H9 (cell line): ENCODE measurements around the gene NDUFB10. TPM values are rescaled to one million over a fixed set of nuclear protein-coding genes. Genes with fewer than 3 reads are reported as not detected.

ENCODE experiments used
- DNase-seq: peaks from one replicate; pipeline ENCODE4 v3.0.0-alpha.2; 2017
- H2AFZ ChIP-seq: one replicate; pipeline ENCODE4 v1.6.1; 2013; ENCODE audit warnings: mild to moderate bottlenecking, low read length, control low read depth, moderate library complexity
- H2AK5ac ChIP-seq: 2 replicates; pipeline ENCODE4 v1.6.1; 2013; ENCODE audit warnings: low read length, control low read depth, mixed read lengths; ENCODE audit not compliant: insufficient read length
- H2BK120ac ChIP-seq: one replicate; pipeline ENCODE4 v1.6.1; 2013; ENCODE audit warnings: low read depth, mild to moderate bottlenecking, low read length, control low read depth, inconsistent platforms; ENCODE audit not compliant: poor library complexity, severe bottlenecking
- H2BK12ac ChIP-seq: 2 replicates; pipeline ENCODE4 v1.6.1; 2013; ENCODE audit warnings: low read length, control low read depth, mixed read lengths, low read depth; ENCODE audit not compliant: insufficient read length
- H2BK15ac ChIP-seq: 2 replicates; pipeline ENCODE4 v1.6.1; 2013; ENCODE audit warnings: low read depth, low read length, control low read depth
- H2BK20ac ChIP-seq: one replicate; pipeline ENCODE4 v1.6.1; 2013; ENCODE audit warnings: low read depth, mild to moderate bottlenecking, low read length, control low read depth, inconsistent platforms; ENCODE audit not compliant: poor library complexity, severe bottlenecking
- H2BK5ac ChIP-seq: 2 replicates; pipeline ENCODE4 v1.6.1; 2013; ENCODE audit warnings: low read length, control low read depth, mixed read lengths; ENCODE audit not compliant: insufficient read length
- H3K14ac ChIP-seq: 2 replicates; pipeline ENCODE4 v1.6.1; 2013; ENCODE audit warnings: low read length, control low read depth; ENCODE audit not compliant: insufficient read depth
- H3K18ac ChIP-seq: 2 replicates; pipeline ENCODE4 v1.6.1; 2013; ENCODE audit warnings: low read depth, mild to moderate bottlenecking, mixed read lengths, low read length, control low read depth; ENCODE audit not compliant: insufficient read length
- H3K23ac ChIP-seq: 2 replicates; pipeline ENCODE4 v1.6.1; 2013; ENCODE audit warnings: low read length, control low read depth, mixed read lengths, low read depth; ENCODE audit not compliant: insufficient read length
- H3K23me2 ChIP-seq: 2 replicates; pipeline ENCODE4 v1.6.1; 2013; ENCODE audit warnings: low read depth, mild to moderate bottlenecking, mixed read lengths, low read length, control low read depth; ENCODE audit not compliant: insufficient read length, poor library complexity, severe bottlenecking
- H3K27ac ChIP-seq: 2 replicates; pipeline ENCODE4 v1.5.1; 2013; ENCODE audit warnings: low read length, control low read depth, mixed read lengths, low read depth; ENCODE audit not compliant: insufficient read length
- H3K27me3 ChIP-seq: 2 replicates; pipeline ENCODE4 v1.6.1; 2013; ENCODE audit warnings: low read length, control low read depth, inconsistent platforms; ENCODE audit not compliant: insufficient read depth
- H3K4ac ChIP-seq: 2 replicates; pipeline ENCODE4 v1.6.1; 2013; ENCODE audit warnings: low read depth, mild to moderate bottlenecking, control low read depth, inconsistent platforms, low read length, moderate library complexity
- H3K4me1 ChIP-seq: 2 replicates; pipeline ENCODE4 v1.6.1; 2013; ENCODE audit warnings: low read length, control low read depth, inconsistent platforms; ENCODE audit not compliant: insufficient read depth
- H3K4me2 ChIP-seq: 2 replicates; pipeline ENCODE4 v1.6.1; 2013; ENCODE audit warnings: low read length, control low read depth, mixed read lengths; ENCODE audit not compliant: insufficient read length, insufficient read depth
- H3K56ac ChIP-seq: 2 replicates; pipeline ENCODE4 v1.6.1; 2013; ENCODE audit warnings: low read depth, mild to moderate bottlenecking, mixed read lengths, low read length, control low read depth; ENCODE audit not compliant: insufficient read length
- H3K79me1 ChIP-seq: 2 replicates; pipeline ENCODE4 v1.6.1; 2013; ENCODE audit warnings: low read depth, mild to moderate bottlenecking, moderate library complexity, low read length, control low read depth, inconsistent platforms; ENCODE audit not compliant: insufficient read depth, poor library complexity, severe bottlenecking
- H3K79me2 ChIP-seq: 2 replicates; pipeline ENCODE4 v1.6.1; 2013; ENCODE audit warnings: low read length, control low read depth, inconsistent platforms; ENCODE audit not compliant: insufficient read depth
- H3K9ac ChIP-seq: 2 replicates; pipeline ENCODE4 v1.6.1; 2013; ENCODE audit warnings: low read length, control low read depth, mixed read lengths; ENCODE audit not compliant: insufficient read length; ENCODE audit errors: extremely low read depth
- H3K9me3 ChIP-seq: one replicate; pipeline ENCODE4 v1.6.1; 2013; ENCODE audit warnings: low read depth, low read length, inconsistent platforms; ENCODE audit not compliant: control insufficient read depth
- H3T11ph ChIP-seq: one replicate; pipeline ENCODE4 v1.6.1; 2013; ENCODE audit warnings: mild to moderate bottlenecking, low read length, control low read depth, inconsistent platforms
- H4K20me1 ChIP-seq: one replicate; pipeline ENCODE4 v1.6.1; 2013; ENCODE audit not compliant: control insufficient read depth, insufficient read length, insufficient read depth
- H4K5ac ChIP-seq: 2 replicates; pipeline ENCODE4 v1.6.1; 2013; ENCODE audit warnings: low read depth, mild to moderate bottlenecking, mixed read lengths, low read length, control low read depth; ENCODE audit not compliant: insufficient read length
- H4K8ac ChIP-seq: replicated peaks from 2 replicates; pipeline ENCODE4 v1.6.1; 2013; ENCODE audit warnings: low read length, control low read depth, mixed read lengths, low read depth; ENCODE audit not compliant: insufficient read length
- H4K91ac ChIP-seq: 2 replicates; pipeline ENCODE4 v1.6.1; 2013; ENCODE audit warnings: low read depth, mild to moderate bottlenecking, moderate library complexity, mixed read lengths, low read length, control low read depth; ENCODE audit not compliant: insufficient read length
- H3K27ac Mint-ChIP-seq, 3 experiments: 2 replicates in 2 of 3; 3 replicates in 1 of 3; pipeline ENCODE4 v1.8.0; 2020 to 2021; ENCODE audit warnings: mixed read lengths in 3 of 3, mild to moderate bottlenecking in 1 of 3, moderate library complexity in 1 of 3
- H3K27me3 Mint-ChIP-seq: 2 replicates; pipeline ENCODE4 v1.8.0; 2021; ENCODE audit warnings: low read depth, mild to moderate bottlenecking, moderate library complexity, mixed read lengths
- H3K36me3 Mint-ChIP-seq, 3 experiments: 2 replicates in 2 of 3; 3 replicates in 1 of 3; pipeline ENCODE4 v1.8.0; 2020 to 2021; ENCODE audit warnings: low read depth in 3 of 3, mixed read lengths in 3 of 3; ENCODE audit not compliant: insufficient read depth in 1 of 3
- H3K4me1 Mint-ChIP-seq, 2 experiments: 2 replicates each; pipeline ENCODE4 v1.8.0; 2020; ENCODE audit warnings: mixed read lengths in 2 of 2
- H3K4me3 Mint-ChIP-seq, 2 experiments: 2 replicates in 1 of 2; 3 replicates in 1 of 2; pipeline ENCODE4 v1.8.0; 2020 to 2021; ENCODE audit warnings: mild to moderate bottlenecking in 2 of 2, mixed read lengths in 2 of 2, moderate library complexity in 1 of 2
- H3K9me3 Mint-ChIP-seq, 2 experiments: 2 replicates in 1 of 2; 3 replicates in 1 of 2; pipeline ENCODE4 v1.8.0; 2020; ENCODE audit warnings: mild to moderate bottlenecking in 2 of 2, mixed read lengths in 2 of 2, moderate library complexity in 1 of 2
- WGBS: extraction: QIAGEN DNeasy Blood & Tissue Kit; methylation state at CpG from one replicate; pipeline ENCODE4 v1.1.7; 2013; ENCODE audit warnings: missing lambda C conversion rate, low lambda C conversion rate, mixed read lengths; ENCODE audit not compliant: insufficient read length; ENCODE audit errors: extremely low coverage; 5-methylcytosine and 5-hydroxymethylcytosine counted together
- total RNA-seq: library from RNA; stranded (reverse); gene quantifications from 2 replicates; pipeline ENCODE4 v1.2.1, GENCODE V29; 2021
- TF ChIP-seq, protein P1 (sequence below): fragments of 200-600 bp; sonication (generic); conservative IDR thresholded peaks from 3 replicates; pipeline ENCODE4 v1.8.0; 2021; ENCODE audit warnings: antibody characterized with exemption, mild to moderate bottlenecking

NDUFB10 gene
- total RNA-seq, 1 experiment from 2014 or later: 191 TPM

GRCh38 chr16:2001456-2002355 is 42.4 kb downstream of the NDUFB10 start:
- Histone ChIP-seq H3K18ac (no peak overlapping the region), H3K4ac (no peak overlapping the region), H2BK20ac (no peak overlapping the region), H3K79me2 (peaks cover 5% of the 10 kb centered on the region; the same call in 1 of the 2 replicates), H3K27ac (no peak overlapping the region), H3K9me3 (no peaks in the 10 kb centered on the region), H4K91ac (no peak overlapping the region), H3K23me2 (no peaks in the 10 kb centered on the region), H3K56ac (no peak overlapping the region), H2BK5ac (no peak overlapping the region), H3T11ph (no peak overlapping the region), H4K5ac (no peak overlapping the region), H3K27me3 (no peaks in the 10 kb centered on the region), H2AFZ (no peak overlapping the region), H3K9ac (no peak overlapping the region), H3K4me1 (no peaks in the 10 kb centered on the region), H3K79me1 (peaks cover 9% of the 10 kb centered on the region), H4K8ac (no peak overlapping the region), H3K4me2 (no peak overlapping the region), H2BK12ac (no peak overlapping the region), H2BK120ac (no peak overlapping the region), H2BK15ac (no peak overlapping the region), H2AK5ac (no peak overlapping the region), H4K20me1 (no peaks in the 10 kb centered on the region), H3K14ac (no peak overlapping the region), H3K23ac (no peak overlapping the region)
- no peaks in the 10 kb centered on the region for H3K9me3 Mint-ChIP-seq
- H3K4me3 Mint-ChIP-seq: no peak overlapping the region
- H3K4me1 Mint-ChIP-seq: peaks cover 7 to 15% of the 10 kb centered on the region in 2 experiments
- H3K36me3 Mint-ChIP-seq: peaks cover 18 to 49% (median 48%) of the 10 kb centered on the region in 3 experiments
- H3K27ac Mint-ChIP-seq: 0 out of 7 replicates have a peak overlapping the region, but pooled peaks of 1 of the 3 experiments have one; percentile 44
- TF ChIP-seq, protein P1, sequence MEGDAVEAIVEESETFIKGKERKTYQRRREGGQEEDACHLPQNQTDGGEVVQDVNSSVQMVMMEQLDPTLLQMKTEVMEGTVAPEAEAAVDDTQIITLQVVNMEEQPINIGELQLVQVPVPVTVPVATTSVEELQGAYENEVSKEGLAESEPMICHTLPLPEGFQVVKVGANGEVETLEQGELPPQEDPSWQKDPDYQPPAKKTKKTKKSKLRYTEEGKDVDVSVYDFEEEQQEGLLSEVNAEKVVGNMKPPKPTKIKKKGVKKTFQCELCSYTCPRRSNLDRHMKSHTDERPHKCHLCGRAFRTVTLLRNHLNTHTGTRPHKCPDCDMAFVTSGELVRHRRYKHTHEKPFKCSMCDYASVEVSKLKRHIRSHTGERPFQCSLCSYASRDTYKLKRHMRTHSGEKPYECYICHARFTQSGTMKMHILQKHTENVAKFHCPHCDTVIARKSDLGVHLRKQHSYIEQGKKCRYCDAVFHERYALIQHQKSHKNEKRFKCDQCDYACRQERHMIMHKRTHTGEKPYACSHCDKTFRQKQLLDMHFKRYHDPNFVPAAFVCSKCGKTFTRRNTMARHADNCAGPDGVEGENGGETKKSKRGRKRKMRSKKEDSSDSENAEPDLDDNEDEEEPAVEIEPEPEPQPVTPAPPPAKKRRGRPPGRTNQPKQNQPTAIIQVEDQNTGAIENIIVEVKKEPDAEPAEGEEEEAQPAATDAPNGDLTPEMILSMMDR: no peak
- WGBS: no CpG with 5 or more reads among the region's 53 CpGs
- no peak for DNase-seq
- no peaks in the 10 kb centered on the region for H3K27me3 Mint-ChIP-seq
